ENCODE results near the gene NTNG2.

- TF ChIP-seq, protein P1, sequence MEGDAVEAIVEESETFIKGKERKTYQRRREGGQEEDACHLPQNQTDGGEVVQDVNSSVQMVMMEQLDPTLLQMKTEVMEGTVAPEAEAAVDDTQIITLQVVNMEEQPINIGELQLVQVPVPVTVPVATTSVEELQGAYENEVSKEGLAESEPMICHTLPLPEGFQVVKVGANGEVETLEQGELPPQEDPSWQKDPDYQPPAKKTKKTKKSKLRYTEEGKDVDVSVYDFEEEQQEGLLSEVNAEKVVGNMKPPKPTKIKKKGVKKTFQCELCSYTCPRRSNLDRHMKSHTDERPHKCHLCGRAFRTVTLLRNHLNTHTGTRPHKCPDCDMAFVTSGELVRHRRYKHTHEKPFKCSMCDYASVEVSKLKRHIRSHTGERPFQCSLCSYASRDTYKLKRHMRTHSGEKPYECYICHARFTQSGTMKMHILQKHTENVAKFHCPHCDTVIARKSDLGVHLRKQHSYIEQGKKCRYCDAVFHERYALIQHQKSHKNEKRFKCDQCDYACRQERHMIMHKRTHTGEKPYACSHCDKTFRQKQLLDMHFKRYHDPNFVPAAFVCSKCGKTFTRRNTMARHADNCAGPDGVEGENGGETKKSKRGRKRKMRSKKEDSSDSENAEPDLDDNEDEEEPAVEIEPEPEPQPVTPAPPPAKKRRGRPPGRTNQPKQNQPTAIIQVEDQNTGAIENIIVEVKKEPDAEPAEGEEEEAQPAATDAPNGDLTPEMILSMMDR (IDR thresholded peaks at IDR 0.05) = no peak
- no peak for TF ChIP-seq EZH2 (IDR thresholded peaks at IDR 0.05)
- TF ChIP-seq EZH2phosphoT487 (IDR thresholded peaks at IDR 0.05) = no peak
Observed at GRCh38 chr9:132168347-132168746, 6.5 kb downstream of the NTNG2 start.
